ENCODE measurements around the gene ATP11A. TPM values are rescaled to one million over a fixed set of nuclear protein-coding genes. Genes with fewer than 3 reads are reported as not detected.

The ATP11A gene
- total RNA-seq, 1 experiment from 2014 or later: 65.3 TPM

DNA sequence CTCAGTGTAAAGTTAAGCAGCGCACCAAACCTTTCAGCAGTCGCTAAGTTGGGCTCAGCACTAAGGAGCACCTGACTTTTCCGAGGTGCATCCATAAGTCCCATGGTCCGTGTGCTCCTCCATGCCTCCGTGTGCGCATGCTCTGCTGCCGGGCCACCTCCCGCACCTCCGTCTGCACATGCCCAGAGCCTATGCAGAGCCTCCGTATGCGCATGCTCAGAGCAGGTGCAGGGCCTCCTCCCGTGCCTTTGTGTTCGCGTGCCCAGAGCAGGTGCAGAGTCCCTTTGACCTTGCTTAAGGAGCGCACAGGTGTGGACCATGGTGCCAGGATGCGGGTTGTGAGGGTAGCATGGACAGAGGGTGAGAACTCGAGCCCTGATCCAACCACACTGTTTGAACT is 46.0 kb downstream of the ATP11A start:
- Mint-ChIP-seq H3K27ac (peak overlapping the region; percentile 49 to 96 (median 90); a peak in 6 of 7 replicates), H3K4me3 (peak overlapping the region; percentile 31 to 35; a peak in 4 of 5 replicates), H3K4me1 (peaks cover 82 to 88% of the 10 kb centered on the region in 2 experiments), H3K9me3 (no peaks in the 10 kb centered on the region), H3K27me3 (ENCODE audit: low read depth) (no peaks in the 10 kb centered on the region; the same call in 1 of the 2 replicates), H3K36me3 (ENCODE audit: insufficient read depth in 1 of 3, low read depth in 3 of 3) (peaks cover 0 to 5% (median 3%) of the 10 kb centered on the region in 3 experiments; a peak in 3 of 7 replicates)
- Histone ChIP-seq H3K4ac (ENCODE audit: low read depth, low read length) (no peak overlapping the region), H3K56ac (ENCODE audit: insufficient read length, low read depth, low read length) (no peak overlapping the region), H3K27me3 (ENCODE audit: insufficient read depth, low read length) (no peaks in the 10 kb centered on the region), H3K79me1 (ENCODE audit: insufficient read depth, low read depth, low read length, poor library complexity, severe bottlenecking) (no peaks in the 10 kb centered on the region), H2BK120ac (ENCODE audit: low read depth, low read length, poor library complexity, severe bottlenecking) (no peak overlapping the region), H2BK20ac (ENCODE audit: low read depth, low read length, poor library complexity, severe bottlenecking) (no peak overlapping the region), H4K91ac (ENCODE audit: insufficient read length, low read depth, low read length) (no peak overlapping the region), H2BK15ac (ENCODE audit: low read depth, low read length) (no peak overlapping the region), H3K14ac (ENCODE audit: insufficient read depth, low read length) (no peak overlapping the region), H3K27ac (ENCODE audit: insufficient read length, low read depth, low read length) (no peak overlapping the region), H3K79me2 (ENCODE audit: insufficient read depth, low read length) (peaks cover 2% of the 10 kb centered on the region; the same call in 1 of the 2 replicates), H3K23ac (ENCODE audit: insufficient read length, low read depth, low read length) (no peak overlapping the region), H4K20me1 (ENCODE audit: control insufficient read depth, insufficient read depth, insufficient read length) (no peaks in the 10 kb centered on the region), H2BK12ac (ENCODE audit: insufficient read length, low read depth, low read length) (no peak overlapping the region), H3K4me1 (ENCODE audit: insufficient read depth, low read length) (peaks cover 17% of the 10 kb centered on the region), H4K5ac (ENCODE audit: insufficient read length, low read depth, low read length) (no peak overlapping the region), H2BK5ac (ENCODE audit: insufficient read length, low read length) (no peak overlapping the region), H3K23me2 (ENCODE audit: insufficient read length, low read depth, low read length, poor library complexity, severe bottlenecking) (no peaks in the 10 kb centered on the region), H3K9ac (ENCODE audit: extremely low read depth, insufficient read length, low read length) (no peak overlapping the region), H3T11ph (ENCODE audit: low read length) (no peak overlapping the region), H3K18ac (ENCODE audit: insufficient read length, low read depth, low read length) (no peak overlapping the region), H4K8ac (replicated peaks; ENCODE audit: insufficient read length, low read depth, low read length) (no peak overlapping the region), H3K9me3 (ENCODE audit: control insufficient read depth, low read depth, low read length) (no peaks in the 10 kb centered on the region), H3K4me2 (ENCODE audit: insufficient read depth, insufficient read length, low read length) (no peak overlapping the region), H2AK5ac (ENCODE audit: insufficient read length, low read length) (no peak overlapping the region), H2AFZ (ENCODE audit: low read length) (no peak overlapping the region)
- TF ChIP-seq, protein P1, sequence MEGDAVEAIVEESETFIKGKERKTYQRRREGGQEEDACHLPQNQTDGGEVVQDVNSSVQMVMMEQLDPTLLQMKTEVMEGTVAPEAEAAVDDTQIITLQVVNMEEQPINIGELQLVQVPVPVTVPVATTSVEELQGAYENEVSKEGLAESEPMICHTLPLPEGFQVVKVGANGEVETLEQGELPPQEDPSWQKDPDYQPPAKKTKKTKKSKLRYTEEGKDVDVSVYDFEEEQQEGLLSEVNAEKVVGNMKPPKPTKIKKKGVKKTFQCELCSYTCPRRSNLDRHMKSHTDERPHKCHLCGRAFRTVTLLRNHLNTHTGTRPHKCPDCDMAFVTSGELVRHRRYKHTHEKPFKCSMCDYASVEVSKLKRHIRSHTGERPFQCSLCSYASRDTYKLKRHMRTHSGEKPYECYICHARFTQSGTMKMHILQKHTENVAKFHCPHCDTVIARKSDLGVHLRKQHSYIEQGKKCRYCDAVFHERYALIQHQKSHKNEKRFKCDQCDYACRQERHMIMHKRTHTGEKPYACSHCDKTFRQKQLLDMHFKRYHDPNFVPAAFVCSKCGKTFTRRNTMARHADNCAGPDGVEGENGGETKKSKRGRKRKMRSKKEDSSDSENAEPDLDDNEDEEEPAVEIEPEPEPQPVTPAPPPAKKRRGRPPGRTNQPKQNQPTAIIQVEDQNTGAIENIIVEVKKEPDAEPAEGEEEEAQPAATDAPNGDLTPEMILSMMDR (conservative IDR thresholded peaks at IDR 0.05): no peak
- WGBS (ENCODE audit: extremely low coverage, insufficient read length, low lambda C conversion rate): no CpG with 5 or more reads among the region's 17 CpGs
- peak; percentile 85 for DNase-seq

Measured in H9 (cell line).